NT2/D1 (cell line): ENCODE results near the gene B4GALT7.

Source experiments
- DNase-seq: peaks from one replicate; pipeline ENCODE4 v3.0.0-alpha.2; 2011; ENCODE audit warnings: low read depth, low spot score
- H3K27me3 ChIP-seq: 2 replicates; pipeline ENCODE4 v1.6.0; 2011; ENCODE audit warnings: mild to moderate bottlenecking; ENCODE audit not compliant: insufficient read length, insufficient read depth
- H3K36me3 ChIP-seq: 2 replicates; pipeline ENCODE4 v1.6.1; 2011; ENCODE audit warnings: mild to moderate bottlenecking, low read length, mixed read lengths; ENCODE audit not compliant: insufficient read depth, insufficient read length
- H3K4me1 ChIP-seq: 2 replicates; pipeline ENCODE4 v1.5.1; 2011; ENCODE audit not compliant: insufficient read depth, insufficient read length
- H3K4me3 ChIP-seq: 2 replicates; pipeline ENCODE4 v1.5.1; 2011; ENCODE audit warnings: low read depth; ENCODE audit not compliant: insufficient read length
- H3K9ac ChIP-seq: 2 replicates; pipeline ENCODE4 v1.6.0; 2011; ENCODE audit warnings: low read depth; ENCODE audit not compliant: insufficient read length
- H3K9me3 ChIP-seq: 2 replicates; pipeline ENCODE4 v1.5.1; 2011; ENCODE audit warnings: mild to moderate bottlenecking, low read length; ENCODE audit not compliant: insufficient read depth
- SUZ12 ChIP-seq: IDR thresholded peaks from 2 replicates; pipeline ENCODE4 v1.6.1; 2011; ENCODE audit not compliant: insufficient read length, insufficient read depth; ENCODE audit errors: extremely low read depth
- YY1 ChIP-seq: IDR thresholded peaks from 2 replicates; pipeline ENCODE4 v1.6.1; 2011; ENCODE audit not compliant: insufficient read length, insufficient read depth
- ZNF274 ChIP-seq: IDR thresholded peaks from 2 replicates; pipeline ENCODE4 v1.6.1; 2011; ENCODE audit warnings: mild to moderate bottlenecking, low read depth, low read length

B4GALT7 gene

DNA sequence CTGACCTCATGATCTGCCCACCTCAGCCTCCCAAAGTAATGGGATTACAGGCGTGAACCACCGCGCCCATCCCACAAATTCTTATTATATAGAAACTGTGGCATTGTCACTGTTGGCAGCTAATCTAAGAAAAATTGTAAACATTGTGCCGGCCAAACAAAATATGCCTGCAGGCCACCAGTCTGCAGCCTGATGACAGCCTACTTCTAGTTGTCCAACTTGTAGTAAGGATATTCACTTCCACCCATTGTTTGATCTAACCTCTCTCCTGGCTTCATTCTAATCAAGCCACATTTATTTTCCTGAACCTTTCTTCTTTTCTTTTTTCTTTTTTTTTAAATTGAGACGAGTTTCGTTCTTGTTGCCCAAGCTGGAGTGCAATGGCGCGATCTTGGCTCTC, 21.6 kb upstream of the B4GALT7 start:
- H3K4me1 ChIP-seq = no peaks in the 10 kb centered on the region
- DNase-seq = no peak
- H3K9me3 ChIP-seq = no peaks in the 10 kb centered on the region
- H3K9ac ChIP-seq = no peak overlapping the region
- H3K4me3 ChIP-seq = no peak overlapping the region
- TF ChIP-seq SUZ12 = no peak
- TF ChIP-seq ZNF274 = no peak
- TF ChIP-seq YY1 = no peak
- peaks cover 4% of the 10 kb centered on the region for H3K27me3 ChIP-seq
- H3K36me3 ChIP-seq = no peaks in the 10 kb centered on the region

DNA sequence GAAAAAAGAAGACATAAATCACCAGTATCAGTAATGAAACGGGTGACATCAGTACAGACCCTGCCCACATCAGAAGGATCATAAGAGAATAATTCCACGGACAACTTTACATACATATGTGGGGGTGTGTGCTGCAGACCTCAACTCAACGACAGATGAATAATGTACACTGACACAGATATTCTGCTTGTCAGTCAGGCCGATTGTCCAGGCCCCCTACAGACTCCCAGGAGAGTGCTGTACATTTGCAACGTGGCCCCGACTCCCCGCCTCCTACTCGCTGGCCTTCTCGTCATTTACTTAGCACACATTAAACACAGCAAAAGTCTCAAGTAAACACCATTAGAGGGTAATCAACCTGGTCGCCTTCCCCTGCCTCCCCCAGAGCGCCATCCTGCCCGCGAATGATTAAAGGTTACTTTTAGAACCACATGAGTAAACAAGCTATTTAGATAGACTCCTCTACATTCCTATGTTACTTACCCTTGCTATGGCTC, 11.5 kb upstream of the B4GALT7 start:
- TF ChIP-seq YY1 = no peak
- TF ChIP-seq SUZ12 = no peak
- no peak for TF ChIP-seq ZNF274
- Histone ChIP-seq H3K4me1 (no peaks in the 10 kb centered on the region), H3K27me3 (peaks cover 55% of the 10 kb centered on the region), H3K4me3 (no peak overlapping the region), H3K9me3 (no peaks in the 10 kb centered on the region), H3K36me3 (peaks cover 5% of the 10 kb centered on the region), H3K9ac (no peak overlapping the region)
- DNase-seq = no peak

DNA sequence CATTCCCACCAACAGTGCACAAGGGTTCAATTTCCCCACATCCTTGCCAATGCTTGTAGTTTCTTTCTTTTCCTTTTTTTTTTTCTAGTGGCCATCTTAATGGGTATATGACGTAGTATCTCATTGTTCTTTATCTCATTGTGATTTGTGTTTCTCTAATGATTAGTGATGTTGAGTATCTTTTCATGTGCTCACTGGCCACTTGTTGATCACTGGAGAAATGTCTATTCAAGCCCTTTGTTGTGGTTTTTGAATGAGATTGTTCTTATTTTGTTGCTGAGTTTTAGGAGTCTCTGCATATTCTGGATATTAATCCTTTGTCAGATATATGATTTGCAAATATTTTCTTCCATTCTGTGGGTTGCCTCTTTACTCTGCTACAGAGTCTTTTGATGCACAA, 9.5 kb upstream of the B4GALT7 start:
- Histone ChIP-seq H3K4me3 (no peak overlapping the region), H3K4me1 (no peaks in the 10 kb centered on the region), H3K27me3 (peaks cover 35% of the 10 kb centered on the region), H3K36me3 (peaks cover 24% of the 10 kb centered on the region), H3K9ac (no peak overlapping the region), H3K9me3 (no peaks in the 10 kb centered on the region)
- DNase-seq = no peak
- no peak for TF ChIP-seq ZNF274
- TF ChIP-seq YY1 = no peak
- no peak for TF ChIP-seq SUZ12

DNA sequence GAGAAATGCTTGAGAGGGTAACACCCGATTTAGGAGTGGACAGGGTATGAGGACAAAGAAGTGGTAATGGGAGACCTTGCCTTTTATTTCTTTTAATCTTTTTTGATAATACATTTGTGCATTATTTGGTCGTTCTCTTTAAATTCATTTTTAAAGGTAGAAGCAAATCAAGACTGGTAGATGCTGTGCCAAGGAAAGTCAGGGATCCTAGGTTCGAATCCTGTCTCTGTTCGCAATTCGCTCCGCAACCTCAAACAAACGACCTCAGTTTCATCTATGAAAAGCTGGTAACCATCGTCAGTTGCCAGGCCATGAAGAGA, 8.3 kb upstream of the B4GALT7 start:
- Histone ChIP-seq H3K36me3 (peaks cover 37% of the 10 kb centered on the region), H3K9me3 (no peaks in the 10 kb centered on the region), H3K27me3 (peaks cover 25% of the 10 kb centered on the region), H3K9ac (no peak overlapping the region), H3K4me3 (peak overlapping the region; percentile 98), H3K4me1 (no peaks in the 10 kb centered on the region)
- no peak for DNase-seq
- TF ChIP-seq YY1 (no peak), ZNF274 (no peak), SUZ12 (no peak)

DNA sequence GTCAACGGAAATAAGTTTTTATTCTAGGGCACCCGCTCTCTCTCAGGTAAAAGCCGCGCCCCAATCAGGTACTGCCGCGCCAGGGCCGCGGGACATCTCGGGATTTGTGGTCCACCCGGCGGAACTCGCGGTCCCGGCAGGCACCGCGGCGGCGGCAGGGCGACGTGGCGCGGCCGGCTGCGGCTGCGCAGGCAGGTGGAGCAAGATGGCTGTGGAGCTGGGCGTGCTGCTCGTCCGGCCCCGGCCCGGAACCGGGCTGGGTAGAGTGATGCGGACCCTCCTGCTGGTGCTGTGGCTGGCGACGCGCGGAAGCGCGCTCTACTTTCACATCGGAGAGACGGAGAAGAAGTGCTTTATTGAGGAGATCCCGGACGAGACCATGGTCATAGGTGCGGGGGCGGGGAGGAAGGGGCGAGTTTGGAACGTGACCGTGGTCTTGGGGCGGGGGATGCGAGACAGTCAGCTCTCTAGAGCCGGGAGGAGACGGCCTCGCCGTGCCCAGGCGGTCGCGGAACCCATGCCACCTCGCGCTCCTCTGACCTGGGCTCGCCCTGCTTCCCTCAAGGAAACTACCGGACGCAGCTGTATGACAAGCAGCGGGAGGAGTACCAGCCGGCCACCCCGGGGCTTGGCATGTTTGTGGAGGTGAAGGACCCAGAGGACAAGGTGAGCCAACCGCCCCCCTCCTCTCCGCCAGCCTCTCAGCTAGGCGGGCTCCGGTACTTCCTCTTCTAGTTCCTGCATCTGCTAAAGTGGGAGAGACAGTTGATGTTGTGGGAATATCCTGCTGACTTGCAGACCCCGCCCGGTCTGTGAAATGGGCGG, 7.7 kb upstream of the B4GALT7 start, which contains the start of gene TMED9:
TSS of gene TMED9 (plus strand) at position 194 of the 825 bp plus-strand sequence. CDS start at position 206, 12 bp downstream.
- Histone ChIP-seq H3K36me3 (peaks cover 39% of the 10 kb centered on the region), H3K4me3 (peak within 1 kb of the TSS; percentile 98), H3K9me3 (no peaks in the 10 kb centered on the region), H3K4me1 (no peaks in the 10 kb centered on the region), H3K27me3 (peaks cover 24% of the 10 kb centered on the region), H3K9ac (peak within 1 kb of the TSS; percentile 98)
- peak; percentile 80 for DNase-seq
- TF ChIP-seq SUZ12 (no peak), YY1 (peak; percentile 79)

DNA sequence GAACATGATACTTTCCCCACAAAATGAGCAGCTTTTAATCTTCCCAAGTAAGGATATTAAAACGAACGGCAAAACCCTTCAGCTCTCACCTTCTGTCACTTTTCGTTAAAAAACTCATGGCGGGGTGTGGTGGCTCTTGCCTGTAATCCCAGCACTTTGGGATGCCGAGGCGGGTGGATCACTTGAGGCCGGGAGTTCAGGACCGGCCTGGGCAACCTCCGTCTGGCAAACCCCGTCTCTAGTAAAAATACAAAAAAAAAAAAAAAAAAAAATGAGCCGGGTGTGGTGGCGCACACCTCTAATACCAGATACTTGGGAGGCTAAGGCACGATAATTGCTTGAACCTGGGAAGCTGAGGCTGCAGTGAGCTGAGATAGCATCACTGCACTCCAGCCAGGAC, 7.0 kb upstream of the B4GALT7 start:
- H3K4me1 ChIP-seq = no peaks in the 10 kb centered on the region
- peaks cover 39% of the 10 kb centered on the region for H3K36me3 ChIP-seq
- peak overlapping the region; percentile 98 for H3K9ac ChIP-seq
- H3K4me3 ChIP-seq = peak overlapping the region; percentile 98
- H3K9me3 ChIP-seq = no peaks in the 10 kb centered on the region
- TF ChIP-seq SUZ12 (no peak), ZNF274 (no peak), YY1 (no peak)
- DNase-seq = no peak
- H3K27me3 ChIP-seq = peaks cover 24% of the 10 kb centered on the region

DNA sequence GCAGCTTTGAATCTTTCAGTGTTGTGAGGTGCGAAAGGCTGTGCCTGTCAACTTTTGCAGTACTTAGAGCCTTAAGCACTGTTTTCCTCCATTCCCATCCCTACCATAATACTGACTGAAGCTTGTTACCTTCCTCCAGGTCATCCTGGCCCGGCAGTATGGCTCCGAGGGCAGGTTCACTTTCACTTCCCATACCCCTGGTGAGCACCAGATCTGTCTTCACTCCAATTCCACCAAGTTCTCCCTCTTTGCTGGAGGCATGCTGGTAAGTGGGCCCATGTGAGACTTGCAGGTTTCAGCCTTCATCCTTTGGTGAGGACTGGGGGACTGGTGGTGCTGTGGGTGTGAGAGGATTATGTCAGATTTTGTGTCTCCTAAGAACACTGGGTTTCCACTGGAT, 6.4 kb upstream of the B4GALT7 start:
- peaks cover 39% of the 10 kb centered on the region for H3K36me3 ChIP-seq
- H3K4me1 ChIP-seq = no peaks in the 10 kb centered on the region
- no peak overlapping the region for H3K4me3 ChIP-seq
- H3K9me3 ChIP-seq = no peaks in the 10 kb centered on the region
- peaks cover 26% of the 10 kb centered on the region for H3K27me3 ChIP-seq
- peak overlapping the region; percentile 11 for H3K9ac ChIP-seq
- no peak for TF ChIP-seq YY1
- TF ChIP-seq SUZ12 = no peak
- TF ChIP-seq ZNF274 = no peak
- no peak for DNase-seq

DNA sequence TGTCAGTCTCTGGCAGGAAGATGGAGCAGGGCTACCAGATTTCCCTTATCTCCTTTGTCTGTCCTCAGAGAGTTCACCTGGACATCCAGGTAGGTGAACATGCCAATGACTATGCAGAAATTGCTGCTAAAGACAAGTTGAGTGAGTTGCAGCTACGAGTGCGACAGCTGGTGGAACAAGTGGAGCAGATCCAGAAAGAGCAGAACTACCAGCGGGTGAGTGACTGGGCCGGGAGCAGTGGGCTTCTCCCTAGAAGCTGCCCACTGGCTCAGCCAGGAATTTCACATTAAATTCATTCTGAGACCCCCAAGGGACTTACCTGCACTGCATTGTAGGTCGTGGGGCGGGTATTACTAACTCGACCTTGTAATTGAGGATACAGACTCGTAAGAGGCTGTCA, 5.9 kb upstream of the B4GALT7 start:
- Histone ChIP-seq H3K36me3 (peaks cover 39% of the 10 kb centered on the region), H3K9me3 (no peaks in the 10 kb centered on the region), H3K27me3 (peaks cover 31% of the 10 kb centered on the region), H3K4me1 (no peaks in the 10 kb centered on the region), H3K9ac (peak overlapping the region; percentile 28), H3K4me3 (no peak overlapping the region)
- TF ChIP-seq SUZ12 (no peak), ZNF274 (no peak), YY1 (no peak)
- DNase-seq = no peak
